Measurements from ENCODE around the gene ZRANB2. TPM values are rescaled to one million over a fixed set of nuclear protein-coding genes. Genes with fewer than 3 reads are reported as not detected.

Gene ZRANB2
- total RNA-seq, 1 experiment from 2014 or later: 67.9 TPM

- ATAC-seq: no peak; the same call in 1 of the 2 replicates
- BruUV-seq (replicated peaks): no TSS peak
These were observed 13.1 kb upstream of the ZRANB2 start for GRCh38 chr1:71093938-71094337.

More at GRCh38 chr1:71093938-71094337, 13.1 kb upstream of the ZRANB2 start:
- Histone ChIP-seq H3K4me1 (ENCODE audit: control insufficient read depth in 1 of 2, insufficient read depth in 2 of 2, low read length in 2 of 2) (no peaks in the 10 kb centered on the region), H4K20me1 (ENCODE audit: insufficient read depth) (no peaks in the 10 kb centered on the region), H3K4me3 (replicated peaks in 1 of 2; ENCODE audit: low read depth in 1 of 2, low read length in 2 of 2) (no peak overlapping the region), H3K9me2 (ENCODE audit: insufficient read depth) (no peaks in the 10 kb centered on the region), H3K27ac (ENCODE audit: low read depth, low read length) (no peak overlapping the region), H3K36me3 (ENCODE audit: control insufficient read depth in 1 of 2, insufficient read depth in 2 of 2, low read length in 2 of 2) (no peaks in the 10 kb centered on the region), H3K9me3 (ENCODE audit: control insufficient read depth in 1 of 2, insufficient read depth in 1 of 2, low read depth in 1 of 2, low read length in 2 of 2) (no peaks in the 10 kb centered on the region), H3K79me2 (ENCODE audit: insufficient read depth, low read length) (no peaks in the 10 kb centered on the region), H3K4me2 (ENCODE audit: low read length) (no peak overlapping the region), H3K9ac (ENCODE audit: low read length) (no peak overlapping the region), H3K27me3 (ENCODE audit: insufficient read depth, low read length) (no peaks in the 10 kb centered on the region), H2AFZ (ENCODE audit: low read depth, low read length, poor library complexity, severe bottlenecking) (no peak overlapping the region)
- POLR2A ChIA-PET: no interaction called here
- CTCF ChIA-PET: no interaction called here
- TF ChIP-seq RAD21 (IDR thresholded peaks at IDR 0.05; ENCODE audit: low read depth) (peak; percentile 54; the same call in 1 of the 2 replicates), EZH2 (IDR thresholded peaks at IDR 0.05) (no peak), SP1 (IDR thresholded peaks at IDR 0.05; ENCODE audit: low read depth) (no peak), CTCF (IDR thresholded peaks at IDR 0.05 in 2 of 3, conservative IDR thresholded peaks at IDR 0.05 in 1 of 3; ENCODE audit: borderline replicate concordance in 1 of 3, insufficient read depth in 1 of 3, low read depth in 2 of 3, low read length in 2 of 3) (peak in 2 of 3 experiments; percentile 20 to 41; a peak in 2 of 6 replicates)
- intact Hi-C loops (cut with micrococcal nuclease): loop anchor here (5.0 to 10.0 kb wide), 2 partner anchors 428 to 941 kb away; no protein-coding TSS in a partner anchor
- RAD21 ChIA-PET (ENCODE audit: low non-redundant PET in 1 of 2, low total read pairs in 2 of 2, uncharacterized antibody in 2 of 2, unreplicated experiment in 2 of 2): no interaction called here
- DNase-seq (ENCODE audit: low read depth, low spot score): no peak
